GM18520 (cell line): ENCODE data around the gene FAM149B1.
"Not testable (repeated sequence)": the region's sequence is repeated elsewhere in the genome, so short reads cannot be mapped to it uniquely, and the experiment has no call there.

Experiments used
- ATAC-seq: cut with Tn5 transposase; IDR thresholded peaks from one replicate; pipeline ENCODE4 v1.9.1; 2021; ENCODE audit not compliant: unreplicated experiment

Gene FAM149B1

DNA sequence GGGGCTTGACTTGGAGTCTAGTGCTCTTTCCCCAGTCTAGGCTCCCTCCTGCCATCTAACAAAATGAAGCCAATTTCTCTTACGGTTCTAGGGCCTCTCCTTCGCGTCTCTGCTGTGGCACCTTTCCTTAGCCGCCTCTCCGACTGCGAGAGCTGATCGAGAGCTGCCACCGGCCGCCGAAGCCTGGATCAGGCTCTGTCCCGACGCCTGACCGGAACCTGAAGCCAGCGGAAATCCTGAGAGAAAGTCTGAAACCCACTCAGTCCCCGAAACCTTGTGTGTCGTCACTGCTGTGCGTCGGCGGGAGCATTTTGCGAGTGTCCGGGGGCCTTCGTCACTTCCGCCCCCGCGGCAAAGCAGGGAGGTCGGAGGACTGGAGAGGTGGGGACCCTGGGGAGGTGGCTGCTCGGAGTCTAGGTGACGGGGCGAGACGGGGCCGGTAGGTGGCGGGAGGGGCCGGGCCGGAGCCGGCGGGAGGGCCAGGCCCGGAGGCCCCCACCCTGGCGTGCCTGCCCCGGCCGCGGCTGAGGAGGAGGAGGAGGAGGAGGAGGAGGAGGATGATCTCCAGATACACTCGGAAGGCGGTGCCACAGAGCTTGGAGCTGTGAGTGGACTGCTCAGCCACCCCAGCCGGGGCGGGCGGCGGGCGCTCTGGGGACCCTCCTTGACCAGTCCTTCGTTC lies at the start of gene FAM149B1, which contains the start of gene ECD:
FAM149B1 (plus strand) TSS at position 337 of the 682 bp plus-strand sequence; CDS start at position 558, 221 bp downstream.
ECD (minus strand) TSS at position 226 of the 682 bp plus-strand sequence. CDS start 4,071 bp downstream, outside the sequence.
- ATAC-seq = peak; percentile 85

DNA sequence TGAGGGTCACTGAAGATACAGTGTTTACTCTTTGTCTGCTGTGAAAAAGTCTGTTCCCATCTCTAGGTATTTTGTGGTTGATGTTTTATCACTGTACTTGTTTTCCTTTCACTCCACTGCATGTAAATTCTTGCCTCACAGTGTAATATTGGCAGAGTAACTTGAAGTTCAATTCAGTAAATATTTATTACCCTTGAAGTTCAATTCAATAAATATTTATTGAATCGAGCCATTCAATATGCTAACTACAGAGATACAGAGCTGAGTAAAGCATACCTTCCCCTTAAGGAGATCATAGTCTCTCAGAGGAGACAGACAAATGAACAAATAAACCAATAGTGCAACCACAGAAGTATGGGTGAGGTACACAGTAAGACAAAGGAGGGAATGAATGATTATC lies 48.5 kb upstream of the FAM149B1 start:
- ATAC-seq = no peak

DNA sequence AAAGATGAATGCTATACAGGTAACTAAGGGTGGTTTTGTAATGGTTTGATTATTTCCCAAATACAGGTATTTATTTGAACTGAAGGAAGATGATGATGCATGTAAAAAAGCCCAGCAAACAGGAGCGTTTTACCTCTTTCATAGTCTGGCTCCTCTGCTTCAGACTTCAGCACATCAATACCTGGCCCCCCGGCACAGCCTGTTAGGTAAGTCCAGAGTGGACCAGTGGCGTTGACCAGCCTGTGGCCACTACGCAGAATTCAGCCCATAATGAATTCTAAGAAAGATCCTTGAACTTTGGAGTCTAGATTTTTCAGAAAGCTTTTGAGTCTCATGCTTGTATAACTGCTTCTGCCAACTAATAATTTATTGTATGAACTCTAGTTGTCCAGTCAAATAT lies 48.0 kb upstream of the FAM149B1 start:
- ATAC-seq = no peak

DNA sequence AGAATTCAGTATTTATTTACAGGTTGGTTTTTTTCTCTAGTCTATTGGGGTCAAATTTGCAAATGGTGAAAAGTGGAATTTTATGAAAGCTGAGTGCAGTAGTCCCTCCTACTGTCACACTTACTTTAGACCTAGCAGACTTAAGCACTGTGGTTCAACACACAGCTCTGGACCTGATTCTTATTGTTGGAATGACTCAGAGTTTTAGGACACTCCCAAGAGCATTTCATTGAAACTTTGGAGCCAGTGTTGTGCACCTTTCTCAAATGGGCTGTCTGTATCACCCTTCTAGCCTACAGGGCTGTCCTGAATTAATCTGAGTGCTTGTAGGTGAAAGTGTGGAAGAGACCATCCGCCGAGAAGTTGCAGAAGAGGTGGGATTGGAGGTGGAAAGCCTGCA lies 41.6 kb upstream of the FAM149B1 start:
- ATAC-seq = no peak

DNA sequence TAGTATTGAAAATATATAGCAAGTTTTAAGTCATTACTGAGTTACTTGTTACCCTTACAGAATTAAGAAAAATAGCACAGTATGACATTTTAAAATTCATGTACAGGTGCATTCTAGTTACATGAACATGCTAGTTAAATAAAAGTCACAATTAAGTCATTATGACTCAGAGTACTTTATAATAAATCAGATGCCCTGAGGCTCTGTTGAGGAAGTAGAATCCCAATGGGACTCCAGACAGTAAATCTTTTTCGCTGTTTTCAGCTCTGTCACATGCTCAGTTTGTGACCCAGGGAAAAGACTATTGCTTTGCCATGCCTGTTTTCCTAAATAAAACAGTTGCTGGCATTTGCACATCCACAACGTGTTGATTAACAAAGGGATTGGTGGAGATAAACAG lies 36.6 kb upstream of the FAM149B1 start:
- no peak for ATAC-seq

DNA sequence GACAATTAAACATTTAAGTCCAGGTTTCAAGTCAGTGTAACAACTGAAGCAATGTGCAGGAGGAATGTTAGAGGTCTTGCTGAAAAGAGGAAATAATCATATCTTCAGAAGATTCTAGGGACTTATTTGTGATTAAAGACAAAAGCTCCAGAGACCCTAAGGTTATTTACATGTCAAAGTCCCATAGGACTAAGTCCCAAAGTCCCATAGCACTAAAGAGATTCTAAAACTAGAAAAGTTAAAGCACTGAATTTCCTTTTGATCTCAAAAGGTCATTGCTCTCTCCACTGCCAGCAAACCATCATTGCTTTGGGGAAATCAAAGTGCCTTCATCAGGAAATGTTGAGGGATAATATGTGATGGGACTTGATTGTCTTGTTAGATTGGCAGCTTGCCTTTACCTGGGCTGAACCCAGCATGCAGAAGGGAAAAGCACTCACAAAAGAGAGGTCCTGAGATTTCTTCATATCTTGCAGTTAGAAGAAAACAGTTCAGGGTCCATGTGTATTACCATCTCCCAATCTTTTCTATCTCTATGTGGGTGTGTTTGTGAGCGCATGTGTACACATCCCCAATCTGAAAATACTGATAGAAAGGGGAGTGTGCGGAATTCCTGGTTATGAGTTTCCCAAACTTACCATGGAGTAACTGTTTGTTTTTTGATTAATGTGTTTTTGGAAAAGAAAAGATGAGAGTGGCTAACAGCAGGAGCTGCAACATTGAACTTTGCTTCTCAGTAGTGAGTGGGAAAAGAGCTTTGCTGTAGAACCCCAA lies 35.8 kb upstream of the FAM149B1 start:
- no peak for ATAC-seq

DNA sequence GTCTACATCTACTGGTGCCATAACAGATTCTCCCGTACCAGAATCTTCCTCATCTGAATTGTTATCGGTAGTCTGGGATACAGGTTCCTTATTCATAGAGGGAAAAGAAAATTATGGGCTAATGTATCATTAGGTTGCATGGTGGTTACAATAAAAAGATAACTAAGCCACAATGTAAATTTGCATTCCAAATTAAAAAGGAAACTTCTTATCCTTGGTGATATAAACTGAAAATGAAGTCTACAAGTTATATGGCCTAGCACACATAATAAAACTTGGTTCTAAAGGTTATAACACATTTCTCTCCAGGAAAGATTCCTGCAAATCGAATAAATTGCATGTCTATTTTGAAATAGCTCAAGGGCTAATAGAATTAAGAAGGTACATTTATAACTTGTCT lies 33.2 kb upstream of the FAM149B1 start:
- ATAC-seq = no peak

DNA sequence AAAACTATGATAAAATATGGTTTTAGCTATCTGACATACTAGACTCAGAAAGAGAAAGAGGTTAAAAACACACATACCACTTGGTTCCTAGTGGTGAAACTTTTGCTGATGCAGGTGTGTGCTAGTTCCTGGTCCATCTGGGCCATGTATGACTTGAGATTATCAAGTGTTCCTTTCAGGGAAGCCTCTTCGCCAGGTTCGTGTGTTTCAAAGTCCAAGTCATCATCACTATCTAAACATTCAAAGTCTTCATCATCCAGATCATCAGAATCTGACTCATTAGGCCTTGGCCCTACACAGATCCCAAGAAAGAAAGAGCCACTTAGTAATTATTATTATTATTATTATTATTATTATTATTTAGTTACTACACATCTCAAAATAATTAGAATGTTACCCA lies 31.3 kb upstream of the FAM149B1 start:
- no peak for ATAC-seq

DNA sequence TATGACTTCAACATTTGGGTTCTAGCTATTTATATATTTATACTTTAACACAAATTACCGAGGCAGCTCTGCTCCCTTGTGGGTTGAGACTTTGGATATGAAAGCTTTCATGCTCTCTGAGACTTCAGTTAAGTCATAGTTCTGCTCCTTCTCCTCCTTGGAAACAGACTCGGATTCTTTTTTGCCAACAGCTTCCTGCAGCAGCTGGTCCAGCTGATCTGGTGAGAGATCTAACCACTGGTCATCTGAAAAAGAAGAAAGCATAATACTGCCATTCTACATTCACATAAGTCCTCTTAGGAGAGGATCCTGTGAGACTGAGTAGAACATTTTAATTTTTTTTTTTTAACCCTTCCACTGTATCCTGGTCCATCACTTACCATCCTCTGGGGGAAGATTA lies 28.7 kb upstream of the FAM149B1 start:
- ATAC-seq = no peak

DNA sequence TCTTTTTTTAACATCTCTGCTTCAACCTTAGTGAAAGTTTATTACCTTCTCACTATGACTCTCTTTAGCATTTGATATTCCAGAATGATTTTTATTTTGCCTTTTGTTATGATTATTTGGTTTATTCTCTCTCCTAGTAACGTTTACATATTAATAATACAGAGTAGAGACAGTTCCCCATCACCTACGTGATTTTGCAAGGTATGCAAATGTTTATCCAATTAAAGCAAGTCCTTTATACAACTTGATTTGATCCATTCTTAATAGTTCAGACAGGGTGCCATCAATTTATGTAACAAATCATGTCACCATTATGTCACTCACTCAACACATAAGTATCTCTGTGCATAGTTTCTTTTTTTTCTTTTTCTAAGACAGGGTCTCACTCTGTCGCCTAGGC lies 26.3 kb upstream of the FAM149B1 start:
- ATAC-seq = no peak

DNA sequence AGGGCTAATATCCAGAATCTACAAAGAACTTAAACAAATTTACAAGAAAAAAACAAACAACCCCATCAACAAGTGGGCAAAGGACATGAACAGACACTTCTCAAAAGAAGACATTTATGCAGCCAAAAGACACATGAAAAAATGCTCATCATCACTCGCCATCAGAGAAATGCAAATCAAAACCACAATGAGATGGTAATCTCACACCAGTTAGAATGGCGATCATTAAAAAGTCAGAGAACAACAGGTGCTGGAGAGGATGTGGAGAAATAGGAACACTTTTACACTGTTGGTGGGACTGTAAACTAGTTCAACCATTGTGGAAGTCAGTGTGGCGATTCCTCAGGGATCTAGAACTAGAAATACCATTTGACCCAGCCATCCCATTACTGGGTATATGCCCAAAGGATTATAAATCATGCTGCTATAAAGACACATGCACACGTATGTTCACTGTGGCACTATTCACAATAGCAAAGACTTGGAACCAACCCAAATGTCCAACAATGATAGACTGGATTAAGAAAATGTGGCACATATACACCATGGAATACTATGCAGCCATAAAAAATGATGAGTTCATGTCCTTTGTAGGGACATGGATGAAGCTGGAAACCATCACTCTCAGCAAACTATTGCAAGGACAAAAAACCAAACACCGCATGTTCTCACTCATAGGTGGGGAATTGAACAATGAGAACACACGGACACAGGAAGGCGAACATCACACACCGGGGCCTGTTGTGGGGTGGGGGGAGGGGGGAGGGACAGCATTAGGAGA lies 17.1 kb upstream of the FAM149B1 start:
- not testable (repeated sequence) for ATAC-seq

DNA sequence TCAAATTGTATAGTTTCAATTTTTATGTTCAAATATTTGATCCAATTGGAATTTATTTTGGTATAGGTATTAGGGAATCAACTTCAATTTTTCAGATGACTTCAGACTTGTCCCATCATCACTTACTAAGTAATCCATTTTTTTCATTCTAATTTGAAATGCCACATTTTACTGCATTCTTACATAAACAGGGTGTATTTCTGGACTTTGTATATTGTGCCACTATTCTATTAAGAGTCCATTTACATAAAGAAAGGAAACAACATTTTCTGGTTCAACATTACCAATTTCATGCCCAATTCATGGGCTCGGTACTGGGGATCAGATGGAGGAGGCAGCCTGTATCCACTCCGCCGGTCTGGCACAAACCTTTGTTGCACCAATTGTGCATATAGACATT lies 15.9 kb upstream of the FAM149B1 start:
- no peak for ATAC-seq

DNA sequence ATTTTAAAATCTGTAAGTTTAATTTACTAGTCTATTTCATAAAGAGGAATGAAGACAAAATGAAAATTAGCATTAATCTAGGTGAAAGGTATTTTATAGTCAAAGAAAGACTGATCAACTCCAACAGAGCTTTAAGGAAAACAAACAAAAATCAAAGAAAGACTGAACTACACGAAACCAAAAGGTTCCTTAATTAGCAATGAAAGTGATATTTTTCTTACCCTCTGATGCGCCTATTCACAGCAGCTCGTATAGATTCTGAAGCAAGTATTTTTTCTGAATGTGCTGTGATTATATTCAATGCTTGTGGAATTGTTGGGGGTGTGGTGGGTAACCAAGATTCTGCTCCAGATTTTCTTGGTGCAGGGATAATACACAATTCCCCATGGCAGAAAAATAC lies 11.9 kb upstream of the FAM149B1 start:
- no peak for ATAC-seq

DNA sequence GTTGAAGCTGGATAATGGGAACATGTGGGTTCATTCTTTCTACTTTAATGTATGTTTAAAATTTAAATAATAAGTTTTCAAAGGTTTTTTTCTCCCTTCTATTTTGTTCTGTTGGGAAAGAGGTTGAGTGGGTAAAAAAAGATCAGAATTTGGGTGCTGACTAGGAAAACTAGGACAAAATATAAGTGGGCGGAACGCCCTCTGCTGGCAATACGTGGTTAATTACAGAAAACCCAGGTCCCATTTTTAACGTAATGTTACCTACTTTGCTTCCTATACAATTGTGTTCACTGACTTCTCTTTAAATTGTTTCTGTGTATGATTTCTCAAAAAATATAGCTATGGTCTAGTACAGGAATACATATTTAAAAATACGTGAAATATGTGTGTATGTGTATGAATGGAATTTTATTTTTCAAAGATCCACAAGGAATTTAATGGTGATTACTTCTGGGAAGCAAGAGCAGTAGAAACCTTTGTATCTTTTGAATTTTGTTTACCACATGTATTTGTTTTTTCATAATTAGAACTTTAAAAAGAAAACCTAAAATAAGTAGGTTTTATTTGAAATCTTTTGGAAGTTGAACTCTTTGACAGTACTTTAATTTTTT lies 8.8 kb upstream of the FAM149B1 start:
- ATAC-seq = no peak

DNA sequence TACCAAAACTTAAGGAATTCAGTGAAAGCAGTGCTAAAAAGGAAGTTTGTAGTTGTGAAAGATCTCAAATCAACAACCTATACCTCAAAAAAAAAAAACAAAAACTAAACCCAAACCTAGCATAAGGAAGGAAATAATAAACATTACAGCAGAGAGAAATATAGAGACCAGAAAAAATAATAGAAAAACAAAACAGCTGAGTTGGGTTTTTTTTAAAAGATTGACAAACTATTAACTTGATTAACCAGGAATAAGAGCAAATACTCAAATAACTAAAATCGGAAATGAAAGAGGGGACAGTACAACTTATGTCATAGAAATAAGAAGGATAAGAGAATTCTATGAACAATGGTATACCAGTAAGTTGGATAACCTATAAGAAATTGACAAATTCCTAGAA lies 6.8 kb upstream of the FAM149B1 start:
- ATAC-seq = no peak

DNA sequence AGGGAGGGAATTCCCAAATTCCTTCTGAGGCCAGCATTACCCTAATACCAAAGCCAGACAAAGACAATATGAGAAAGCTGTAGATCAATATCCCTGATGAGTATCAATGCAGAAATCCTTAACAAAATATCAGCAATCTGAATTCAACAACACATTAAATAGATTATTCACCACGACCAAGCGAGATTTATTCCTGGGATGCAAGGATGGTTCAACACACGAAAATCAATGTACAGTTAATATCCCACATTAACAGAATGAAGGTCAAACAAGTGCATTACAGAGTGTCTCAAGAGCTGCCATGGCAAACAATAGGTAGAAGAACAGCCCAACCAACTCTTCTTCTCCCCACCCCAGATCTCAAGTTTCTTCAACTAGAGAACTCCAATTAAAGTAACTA lies 6.3 kb upstream of the FAM149B1 start:
- no peak for ATAC-seq

DNA sequence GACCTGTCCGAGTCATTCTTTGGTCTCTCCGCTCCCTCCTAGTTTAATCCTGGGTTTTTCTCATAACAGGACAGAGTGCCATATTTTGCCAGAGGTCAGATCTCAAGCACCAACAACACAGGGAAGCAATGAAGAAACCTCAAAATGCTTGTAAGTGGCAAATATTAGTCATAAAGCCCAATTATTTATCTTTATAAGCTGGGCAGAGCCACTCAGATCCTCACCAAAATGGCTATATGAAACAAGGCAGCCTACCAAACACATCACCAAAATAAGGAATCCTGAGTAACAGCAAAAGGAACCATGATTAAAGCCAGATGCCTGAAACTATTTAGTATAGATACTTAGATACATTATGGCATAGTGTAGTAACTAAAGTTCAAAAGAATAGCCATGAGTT lies 4.8 kb upstream of the FAM149B1 start:
- no peak for ATAC-seq

DNA sequence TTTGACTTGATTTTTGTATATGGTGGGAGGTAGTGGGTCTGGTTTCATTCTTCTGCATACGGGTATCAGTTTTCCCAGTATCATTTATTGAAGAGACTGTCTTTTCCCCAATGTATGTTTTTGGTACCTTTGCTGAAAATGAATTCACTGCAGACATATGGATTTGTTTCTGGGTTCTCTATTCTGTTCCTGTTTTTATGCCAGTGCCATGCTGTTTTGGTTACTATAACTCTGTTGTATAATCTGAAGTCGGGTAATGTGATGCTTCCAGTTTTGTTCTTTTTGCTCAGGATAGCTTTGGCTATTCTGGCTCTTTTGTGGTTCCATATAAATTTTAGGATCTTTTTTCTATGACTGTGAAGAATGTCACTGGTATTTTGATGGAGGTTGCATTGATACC lies 947 bp upstream of the FAM149B1 start:
- no peak for ATAC-seq

DNA sequence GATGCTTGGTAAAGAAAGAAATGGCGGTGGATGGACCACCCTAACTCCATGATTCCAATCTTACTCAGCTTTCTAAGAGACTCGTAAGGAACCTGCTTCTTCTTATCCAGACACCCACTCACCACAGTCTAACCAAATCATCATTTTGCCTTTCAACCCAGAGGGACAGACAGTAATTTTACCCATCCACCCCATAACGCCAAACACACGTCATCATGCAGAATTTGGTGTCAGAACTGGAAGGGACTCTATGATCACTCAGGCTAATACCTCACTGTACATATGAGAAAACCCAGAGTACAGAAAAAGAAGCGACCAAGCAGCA lies 499 bp upstream of the FAM149B1 start:
- ATAC-seq = no peak

DNA sequence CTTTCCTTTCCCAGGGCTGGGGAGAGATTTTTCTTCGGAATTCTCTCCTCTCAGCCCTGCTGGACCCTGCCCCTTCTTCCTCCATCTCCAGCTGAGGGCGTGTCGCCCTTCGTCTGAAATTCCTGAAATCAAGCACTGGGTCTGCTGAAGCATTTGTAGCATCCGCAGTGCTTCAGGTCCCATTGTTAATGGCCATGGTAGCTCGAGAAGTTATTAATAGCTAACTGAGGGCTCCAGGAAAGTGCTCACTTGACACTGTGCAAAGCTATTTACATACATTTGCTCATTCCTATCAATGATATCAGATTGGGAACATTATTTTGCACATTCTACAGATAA lies 515 bp downstream of the FAM149B1 start:
- ATAC-seq = no peak

DNA sequence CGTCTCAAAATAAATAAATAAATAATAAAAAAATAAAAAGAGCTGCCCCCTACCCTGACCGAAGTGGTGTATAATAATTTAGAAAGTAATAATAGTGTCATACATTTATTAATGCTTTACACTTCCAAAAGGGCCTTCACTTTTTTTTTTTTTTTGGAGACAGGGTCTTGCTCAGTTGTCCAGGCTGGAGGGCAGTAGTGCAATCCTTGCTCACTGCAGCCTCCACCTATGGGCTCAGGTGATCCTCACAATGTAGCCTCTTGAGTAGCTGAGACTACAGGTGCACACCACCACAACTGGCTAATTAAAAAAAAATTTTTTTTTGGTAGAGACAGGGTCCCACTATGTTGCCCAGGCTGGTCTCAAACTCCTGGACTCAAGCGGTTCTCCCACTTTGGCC lies 1.4 kb downstream of the FAM149B1 start:
- no peak for ATAC-seq

DNA sequence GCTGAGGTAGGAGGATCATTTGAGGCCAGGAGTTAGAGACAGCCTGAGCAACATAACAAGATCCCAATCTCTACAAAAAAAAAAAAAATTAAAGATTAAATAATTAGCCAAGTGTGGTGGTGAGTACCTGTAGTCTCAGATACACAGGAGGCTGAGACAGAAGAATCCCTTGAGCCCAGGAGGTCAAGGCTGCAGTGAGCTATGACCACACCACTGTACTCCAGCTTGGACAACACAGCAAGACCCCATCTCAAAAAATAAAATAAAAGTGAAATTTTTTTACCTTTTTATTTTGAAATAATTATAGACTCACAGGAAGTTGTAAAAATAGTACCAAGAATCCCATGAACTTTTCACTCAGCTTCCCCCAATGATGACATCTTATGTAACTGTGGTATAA lies 4.9 kb downstream of the FAM149B1 start:
- ATAC-seq = no peak
